RKO (cell line): ENCODE measurements around the gene MYO1D.
"Not testable (repeated sequence)": the region's sequence is repeated elsewhere in the genome, so short reads cannot be mapped to it uniquely, and the experiment has no call there.

Experiments used
- DNase-seq: peaks from one replicate; pipeline ENCODE4 v3.0.0-alpha.2; 2016; ENCODE audit warnings: low spot score

Gene MYO1D

GRCh38 chr17:32460054-32460453 lies 416.9 kb downstream of the MYO1D start:
- DNase-seq, result no peak

GRCh38 chr17:32458371-32458770 lies 418.6 kb downstream of the MYO1D start:
- no peak for DNase-seq

DNA sequence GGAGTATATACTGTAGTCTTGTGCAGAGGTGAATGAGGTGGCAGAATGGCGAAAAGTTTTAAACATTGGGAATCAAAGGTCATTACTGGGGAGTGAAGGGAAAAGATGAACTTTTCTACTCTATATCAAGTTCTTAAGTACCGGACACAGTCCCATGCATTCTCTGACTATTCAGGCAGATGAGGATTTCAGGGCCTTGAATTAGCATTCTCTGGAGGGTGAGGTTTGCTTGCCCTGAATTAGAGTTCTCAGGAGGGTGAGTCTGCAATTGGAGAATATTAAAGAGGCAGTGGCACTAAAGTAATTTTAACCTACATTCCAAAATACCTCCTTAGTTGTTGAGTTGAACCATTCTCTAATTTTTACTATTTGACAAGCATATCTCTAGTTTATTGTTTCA lies 423.6 kb downstream of the MYO1D start:
- DNase-seq, result no peak

DNA sequence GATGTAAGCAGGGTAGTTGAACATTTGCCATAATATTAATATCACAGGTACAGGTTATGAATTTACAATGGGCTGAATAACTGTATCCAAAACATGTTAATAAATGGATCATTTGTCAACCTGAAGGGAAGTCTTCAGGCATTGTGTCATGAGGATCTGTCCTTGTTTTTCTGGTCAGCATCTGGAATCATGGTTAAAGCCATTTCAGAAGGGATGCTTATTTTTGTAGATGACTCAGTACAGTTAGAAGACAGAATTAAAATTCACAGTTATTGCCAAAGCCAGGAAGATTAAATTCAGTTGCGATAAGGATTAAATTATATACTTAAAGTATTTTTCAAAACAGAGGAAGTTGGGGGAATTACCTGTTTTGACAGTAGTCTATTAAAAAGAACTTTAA lies 424.6 kb downstream of the MYO1D start:
- DNase-seq, result no peak

GRCh38 chr17:32451879-32452278 lies 425.0 kb downstream of the MYO1D start:
- DNase-seq, result no peak

DNA sequence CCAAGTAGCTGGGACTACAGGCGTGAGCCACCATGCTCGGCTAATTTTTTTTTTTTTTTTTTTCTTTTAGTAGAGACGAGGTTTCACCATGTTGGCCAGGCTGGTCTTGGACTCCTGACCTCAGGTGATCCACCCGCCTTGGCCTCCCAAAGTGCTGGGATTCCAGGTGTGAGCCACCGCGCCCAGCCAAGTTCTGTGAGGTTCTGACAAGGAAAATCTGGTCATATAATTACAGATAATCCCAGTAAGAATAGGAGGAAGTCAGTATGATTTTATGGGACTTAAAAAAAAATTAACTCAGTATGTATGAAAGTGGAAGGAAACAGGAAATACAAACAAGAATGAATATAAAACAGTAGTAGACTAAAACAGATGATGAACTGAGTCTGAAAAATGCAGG lies 426.5 kb downstream of the MYO1D start:
- DNase-seq, result not testable (repeated sequence)

DNA sequence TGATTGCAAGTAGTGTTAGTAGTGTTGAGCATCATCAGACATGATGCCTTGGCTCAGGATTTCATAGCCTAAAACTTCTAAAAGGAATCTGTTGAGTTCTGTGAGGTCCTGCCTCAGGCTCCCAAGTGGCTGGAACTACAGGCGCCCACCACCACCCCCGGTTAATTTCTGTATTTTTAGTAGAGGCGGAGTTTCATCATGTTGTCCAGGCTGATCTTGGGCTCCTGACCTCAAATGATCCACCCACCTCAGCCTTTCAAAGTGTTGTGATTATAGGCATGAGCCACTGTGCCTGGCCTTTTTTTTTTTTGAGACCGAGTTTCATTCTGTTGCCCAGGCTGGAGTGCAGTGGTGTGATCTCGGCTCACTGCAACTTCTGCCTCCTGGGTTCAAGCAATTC lies 427.0 kb downstream of the MYO1D start:
- DNase-seq, result no peak

DNA sequence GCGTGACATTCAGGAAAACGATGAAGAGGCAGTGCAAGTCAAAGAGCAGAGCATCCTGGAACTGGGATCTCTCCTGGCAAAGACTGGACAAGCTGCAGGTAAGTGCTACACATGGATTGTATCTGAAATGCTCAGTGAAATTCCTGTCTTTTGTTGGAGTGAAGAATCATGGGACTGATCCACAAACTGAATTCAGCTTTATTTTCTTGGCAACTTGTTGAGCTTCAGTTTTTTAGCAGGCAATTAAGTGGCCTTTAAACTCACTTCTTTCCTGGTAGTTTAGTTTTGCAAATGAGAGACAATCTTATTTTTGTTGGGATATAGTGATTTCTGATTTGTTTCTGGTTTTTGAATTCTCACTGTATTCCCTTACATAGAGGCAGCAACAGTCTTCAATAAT lies 430.0 kb downstream of the MYO1D start:
- DNase-seq, result no peak

GRCh38 chr17:32445971-32446370 lies 431.0 kb downstream of the MYO1D start:
- peak; percentile 85 for DNase-seq

GRCh38 chr17:32445497-32445896 lies 431.4 kb downstream of the MYO1D start:
- DNase-seq, result no peak

- DNase-seq, result peak; percentile 93
Observed at GRCh38 chr17:32445074-32445415, 431.9 kb downstream of the MYO1D start.

DNA sequence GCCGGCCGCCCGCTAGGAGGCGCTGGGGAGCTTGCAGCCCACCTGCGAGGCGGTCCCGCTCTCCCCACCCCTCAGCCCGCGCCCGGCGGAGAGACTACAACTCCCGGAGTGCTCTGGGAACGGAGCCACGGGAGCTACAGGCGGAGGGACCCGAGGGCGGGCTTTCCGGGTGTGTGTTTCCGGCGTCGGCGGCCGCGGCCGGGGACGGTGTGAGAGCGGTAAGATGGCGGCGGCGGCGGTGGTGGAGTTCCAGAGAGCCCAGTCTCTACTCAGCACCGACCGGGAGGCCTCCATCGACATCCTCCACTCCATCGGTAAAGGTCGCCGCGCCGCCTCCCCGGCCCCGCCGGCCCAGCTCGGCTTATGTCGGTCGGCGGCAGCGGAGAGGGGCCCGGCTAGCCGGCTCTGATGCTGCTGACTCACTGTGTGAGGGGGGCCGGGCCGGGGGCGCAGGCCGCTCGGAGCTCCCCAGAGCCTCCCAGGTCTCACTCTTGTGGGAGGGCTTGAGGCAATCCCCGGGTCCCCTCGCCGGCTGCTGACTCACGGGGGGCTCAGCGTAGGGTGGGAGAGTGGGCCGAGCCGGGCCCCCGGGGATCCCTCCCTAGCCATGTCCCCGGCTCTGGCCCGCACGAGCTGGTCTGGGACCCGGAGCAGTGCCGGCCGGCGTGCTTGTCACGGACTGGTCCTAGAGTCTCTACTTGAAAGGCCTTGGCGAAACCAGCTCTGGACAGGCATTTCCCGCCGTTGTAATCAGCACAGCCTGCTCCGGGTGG lies 432.4 kb downstream of the MYO1D start, which contains the start of gene PSMD11:
Gene PSMD11, plus strand, starts transcription at position 210 of the 773 bp plus-strand sequence. Its CDS starts 14 bp downstream, at position 224.
- DNase-seq, result peak; percentile 93

- DNase-seq, result no peak
Observed at GRCh38 chr17:32443827-32444300, 433.1 kb downstream of the MYO1D start.
